HG02938 (cell line): Measurements from ENCODE around the gene NBPF11.
"Not testable (repeated sequence)": the region's sequence is repeated elsewhere in the genome, so short reads cannot be mapped to it uniquely, and the experiment has no call there.

Experiments
- ATAC-seq: cut with Tn5 transposase; IDR thresholded peaks from one replicate; pipeline ENCODE4 v1.9.1; 2021; ENCODE audit warnings: mild to moderate bottlenecking, moderate library complexity; ENCODE audit not compliant: unreplicated experiment

The NBPF11 gene

GRCh38 chr1:148060294-148060701 lies 91.8 kb downstream of the NBPF11 start:
- not testable (repeated sequence) for ATAC-seq

- ATAC-seq: not testable (repeated sequence)
Observed at GRCh38 chr1:148057384-148057783, 94.7 kb downstream of the NBPF11 start.
